ENCODE results near the gene TOPORS. TPM values are rescaled to one million over a fixed set of nuclear protein-coding genes. Genes with fewer than 3 reads are reported as not detected.

The TOPORS gene
- total and polyA plus RNA-seq, 4 donors: 4.8 to 19.9 (median 10.4) TPM

- DNase-seq (ENCODE audit: low spot score): no peak
- H3K36me3 ChIP-seq (ENCODE audit: control insufficient read depth in 4 of 4, insufficient read depth in 3 of 4, low read depth in 1 of 4, low read length in 3 of 4): peaks cover 0 to 2% (median 0%) of the 10 kb centered on the region in 4 donors
- no peak for TF ChIP-seq TAF1 (conservative IDR thresholded peaks at IDR 0.05)
- no peak overlapping the region for H3K27ac ChIP-seq (ENCODE audit: low read depth in 1 of 2, low read length in 2 of 2)
- H3K9me3 ChIP-seq (ENCODE audit: control insufficient read depth in 4 of 4, low read length in 3 of 4): no peaks in the 10 kb centered on the region
- H3K4me3 ChIP-seq (ENCODE audit: low read depth in 1 of 3, low read length in 3 of 3): no peak overlapping the region
- peaks cover 3 to 29% (median 13%) of the 10 kb centered on the region in 4 donors for H3K4me1 ChIP-seq (ENCODE audit: control insufficient read depth in 4 of 4, insufficient read depth in 4 of 4, low read length in 3 of 4)
- no peaks in the 10 kb centered on the region for H3K27me3 ChIP-seq (ENCODE audit: control insufficient read depth in 4 of 4, insufficient read depth in 4 of 4, low read length in 3 of 4)
- no peak overlapping the region for H3K9ac ChIP-seq (ENCODE audit: low read depth in 1 of 2, low read length in 2 of 2)
- 85% methylated on average over 2 of the region's 2 CpGs for WGBS
Measured at GRCh38 chr9:32554107-32554506, 1.7 kb upstream of the TOPORS start.

GRCh38 chr9:32551276-32552051 is 922 bp downstream of the TOPORS start:
- DNase-seq (ENCODE audit: low spot score): peak; percentile 64
- peak overlapping the region; percentile 96 to 99 for H3K9ac ChIP-seq (ENCODE audit: low read depth in 1 of 2, low read length in 2 of 2)
- peaks cover 2 to 30% (median 13%) of the 10 kb centered on the region in 4 donors for H3K4me1 ChIP-seq (ENCODE audit: control insufficient read depth in 4 of 4, insufficient read depth in 4 of 4, low read length in 3 of 4)
- no peaks in the 10 kb centered on the region for H3K27me3 ChIP-seq (ENCODE audit: control insufficient read depth in 4 of 4, insufficient read depth in 4 of 4, low read length in 3 of 4)
- no peaks in the 10 kb centered on the region for H3K9me3 ChIP-seq (ENCODE audit: control insufficient read depth in 4 of 4, low read length in 3 of 4)
- under 1% methylated on average over 36 of the region's 36 CpGs for WGBS
- H3K27ac ChIP-seq (ENCODE audit: low read depth in 1 of 2, low read length in 2 of 2): peak overlapping the region; percentile 94 to 97
- peak overlapping the region; percentile 69 to 94 (median 70) for H3K4me3 ChIP-seq (ENCODE audit: low read depth in 1 of 3, low read length in 3 of 3)
- peak; percentile 22 for TF ChIP-seq YY1 (IDR thresholded peaks at IDR 0.05)
- no peak for TF ChIP-seq RAD21 (IDR thresholded peaks at IDR 0.05)
- TF ChIP-seq REST (IDR thresholded peaks at IDR 0.05): peak; percentile 21
- no peak for TF ChIP-seq JUND (IDR thresholded peaks at IDR 0.05)
- TF ChIP-seq MAX (IDR thresholded peaks at IDR 0.05): peak; percentile 24
- TF ChIP-seq GABPA (IDR thresholded peaks at IDR 0.05 in 1 of 2, conservative IDR thresholded peaks at IDR 0.05 in 1 of 2): peak in 1 of 2 donors; percentile 6
- peaks cover 0 to 2% (median 0%) of the 10 kb centered on the region in 4 donors for H3K36me3 ChIP-seq (ENCODE audit: control insufficient read depth in 4 of 4, insufficient read depth in 3 of 4, low read depth in 1 of 4, low read length in 3 of 4)

GRCh38 chr9:32550562-32551275 is 1.7 kb downstream of the TOPORS start:
- Histone ChIP-seq H3K36me3 (ENCODE audit: control insufficient read depth in 4 of 4, insufficient read depth in 3 of 4, low read depth in 1 of 4, low read length in 3 of 4) (peaks cover 0 to 2% (median 0%) of the 10 kb centered on the region in 4 donors), H3K9ac (ENCODE audit: low read depth in 1 of 2, low read length in 2 of 2) (peak overlapping the region; percentile 96 to 99), H3K27ac (ENCODE audit: low read depth in 1 of 2, low read length in 2 of 2) (peak overlapping the region; percentile 94 to 97), H3K9me3 (ENCODE audit: control insufficient read depth in 4 of 4, low read length in 3 of 4) (no peaks in the 10 kb centered on the region), H3K4me3 (ENCODE audit: low read depth in 1 of 3, low read length in 3 of 3) (peak overlapping the region; percentile 69 to 94 (median 70)), H3K27me3 (ENCODE audit: control insufficient read depth in 4 of 4, insufficient read depth in 4 of 4, low read length in 3 of 4) (no peaks in the 10 kb centered on the region), H3K4me1 (ENCODE audit: control insufficient read depth in 4 of 4, insufficient read depth in 4 of 4, low read length in 3 of 4) (peaks cover 2 to 30% (median 13%) of the 10 kb centered on the region in 4 donors)
- TF ChIP-seq YY1 (IDR thresholded peaks at IDR 0.05) (peak; percentile 48), RXRA (IDR thresholded peaks at IDR 0.05) (peak in 1 of 2 donors; percentile 6), ZBTB33 (IDR thresholded peaks at IDR 0.05) (peak; percentile 88), GABPA (IDR thresholded peaks at IDR 0.05 in 1 of 2, conservative IDR thresholded peaks at IDR 0.05 in 1 of 2) (peak in 1 of 2 donors; percentile 23), TAF1 (conservative IDR thresholded peaks at IDR 0.05) (no peak), REST (IDR thresholded peaks at IDR 0.05) (peak; percentile 47)
- DNase-seq (ENCODE audit: low spot score): peak; percentile 96
- under 1% methylated on average over 75 of the region's 75 CpGs for WGBS
